Nephron (organoid): ENCODE data around the gene CEP41.

Experiments used
- H3K27ac Mint-ChIP-seq, 3 experiments: 2 replicates each; pipeline ENCODE4 v1.8.0; 2020; ENCODE audit warnings: mixed read lengths in 3 of 3, mild to moderate bottlenecking in 2 of 3, moderate library complexity in 1 of 3
- H3K27me3 Mint-ChIP-seq: 2 replicates; pipeline ENCODE4 v1.8.0; 2021; ENCODE audit warnings: low read depth, mild to moderate bottlenecking, moderate library complexity, mixed read lengths
- H3K36me3 Mint-ChIP-seq: 2 replicates; pipeline ENCODE4 v1.8.0; 2020; ENCODE audit warnings: low read depth, mixed read lengths
- H3K4me1 Mint-ChIP-seq: 2 replicates; pipeline ENCODE4 v1.8.0; 2020; ENCODE audit warnings: mixed read lengths
- H3K4me3 Mint-ChIP-seq, 3 experiments: 2 replicates each; pipeline ENCODE4 v1.8.0; 2020; ENCODE audit warnings: mild to moderate bottlenecking in 3 of 3, mixed read lengths in 3 of 3, moderate library complexity in 2 of 3
- H3K9me3 Mint-ChIP-seq: 2 replicates; pipeline ENCODE4 v1.8.0; 2020; ENCODE audit warnings: mixed read lengths
- CTCF ChIP-seq, 3 experiments: fragments of 200-600 bp; sonication (generic); IDR thresholded peaks; one replicate each; pipeline ENCODE4 v1.5.0; 2021; ENCODE audit warnings: antibody characterized with exemption in 3 of 3; ENCODE audit not compliant: unreplicated experiment in 3 of 3

Gene CEP41

GRCh38 chr7:130362251-130362816 is 78.5 kb downstream of the CEP41 start:
- peaks cover 16% of the 10 kb centered on the region for H3K9me3 Mint-ChIP-seq
- H3K27ac Mint-ChIP-seq, result peak overlapping the region; percentile 76 to 93 (median 87)
- H3K27me3 Mint-ChIP-seq, result no peaks in the 10 kb centered on the region
- peaks cover 45% of the 10 kb centered on the region for H3K4me1 Mint-ChIP-seq
- no peak overlapping the region for H3K4me3 Mint-ChIP-seq
- no peak for TF ChIP-seq CTCF (IDR thresholded peaks at IDR 0.05; ENCODE audit: unreplicated experiment in 3 of 3)
- H3K36me3 Mint-ChIP-seq, result no peaks in the 10 kb centered on the region

GRCh38 chr7:130361681-130362080 is 79.1 kb downstream of the CEP41 start:
- Mint-ChIP-seq H3K27me3 (no peaks in the 10 kb centered on the region), H3K9me3 (peaks cover 16% of the 10 kb centered on the region), H3K27ac (peak overlapping the region; percentile 41 to 60 (median 54)), H3K4me1 (peaks cover 45% of the 10 kb centered on the region), H3K4me3 (no peak overlapping the region), H3K36me3 (no peaks in the 10 kb centered on the region)
- no peak for TF ChIP-seq CTCF (IDR thresholded peaks at IDR 0.05; ENCODE audit: unreplicated experiment in 3 of 3)

GRCh38 chr7:130360518-130360917 is 80.3 kb downstream of the CEP41 start:
- H3K9me3 Mint-ChIP-seq, result peaks cover 16% of the 10 kb centered on the region
- no peak for TF ChIP-seq CTCF (IDR thresholded peaks at IDR 0.05; ENCODE audit: unreplicated experiment in 3 of 3)

GRCh38 chr7:130359276-130359857 is 81.4 kb downstream of the CEP41 start:
- H3K9me3 Mint-ChIP-seq, result peaks cover 16% of the 10 kb centered on the region
- H3K36me3 Mint-ChIP-seq, result no peaks in the 10 kb centered on the region
- TF ChIP-seq CTCF (IDR thresholded peaks at IDR 0.05; ENCODE audit: unreplicated experiment in 3 of 3), result no peak
- H3K4me3 Mint-ChIP-seq, result no peak overlapping the region
- peaks cover 45% of the 10 kb centered on the region for H3K4me1 Mint-ChIP-seq
- no peaks in the 10 kb centered on the region for H3K27me3 Mint-ChIP-seq
- peak overlapping the region; percentile 23 to 71 (median 60) for H3K27ac Mint-ChIP-seq

More at GRCh38 chr7:130360518-130360917, 80.3 kb downstream of the CEP41 start:
- Mint-ChIP-seq H3K27ac (peak overlapping the region in 2 of 3 experiments; percentile 60 to 71), H3K27me3 (no peaks in the 10 kb centered on the region), H3K36me3 (no peaks in the 10 kb centered on the region), H3K4me1 (peaks cover 45% of the 10 kb centered on the region), H3K4me3 (no peak overlapping the region)

GRCh38 chr7:130358471-130358870 is 82.3 kb downstream of the CEP41 start:
- H3K4me1 Mint-ChIP-seq, result peaks cover 51% of the 10 kb centered on the region
- H3K27me3 Mint-ChIP-seq, result no peaks in the 10 kb centered on the region

More at GRCh38 chr7:130358471-130358870, 82.3 kb downstream of the CEP41 start:
- H3K27ac Mint-ChIP-seq, result peak overlapping the region; percentile 78 to 100 (median 99)
- H3K36me3 Mint-ChIP-seq, result no peaks in the 10 kb centered on the region
- peaks cover 16% of the 10 kb centered on the region for H3K9me3 Mint-ChIP-seq
- H3K4me3 Mint-ChIP-seq, result no peak overlapping the region
- no peak for TF ChIP-seq CTCF (IDR thresholded peaks at IDR 0.05; ENCODE audit: unreplicated experiment in 3 of 3)
